Activated CD8-positive, alpha-beta memory T cell treated with anti-CD3 and anti-CD28 coated beads for 36 hours (primary cell): ENCODE measurements around the gene CDH13. TPM values are rescaled to one million over a fixed set of nuclear protein-coding genes. Genes with fewer than 3 reads are reported as not detected.

ENCODE experiments used
- CTCF ChIA-PET: fragments of 350-600 bp; sonication (Branson Sonifier 250); formaldehyde crosslinking; loops from one replicate; lab custom pipeline; 2021; ENCODE audit warnings: antibody characterized with exemption; lab: Charles Lee
- POLR2A ChIA-PET: fragments of 350-600 bp; sonication (Branson Sonifier 250); formaldehyde crosslinking; loops from one replicate; lab custom pipeline; 2021; ENCODE audit warnings: antibody characterized with exemption; lab: Charles Lee
- total RNA-seq, 2 experiments: library from RNA; stranded (reverse); gene quantifications; one replicate each; pipeline ENCODE4 v1.2.3, GENCODE V29; 2021

CDH13 gene
- total RNA-seq, 2 experiments from 2014 or later, result not detected

GRCh38 chr16:82646504-82646903 is 19.7 kb downstream of the CDH13 start:
- ChIA-PET CTCF (no interaction called here), POLR2A (no interaction called here)

- CTCF ChIA-PET, result no interaction called here
- POLR2A ChIA-PET, result no interaction called here
Observed at GRCh38 chr16:82649766-82650165, 23.0 kb downstream of the CDH13 start.

- POLR2A ChIA-PET, result no interaction called here
- CTCF ChIA-PET, result no interaction called here
Observed at GRCh38 chr16:82650804-82651203, 24.0 kb downstream of the CDH13 start.

- ChIA-PET CTCF (no interaction called here), POLR2A (no interaction called here)
Observed at GRCh38 chr16:82651921-82652601, 25.3 kb downstream of the CDH13 start.

- POLR2A ChIA-PET, result no interaction called here
Observed at GRCh38 chr16:82652826-82653225, 26.1 kb downstream of the CDH13 start.

GRCh38 chr16:82653550-82654511 is 27.1 kb downstream of the CDH13 start:
- CTCF ChIA-PET, result interaction anchor here (0.6 kb wide), 1 partner anchor 22 kb away, joined by 3 read pairs; no protein-coding TSS in a partner anchor
- POLR2A ChIA-PET, result no interaction called here

More at GRCh38 chr16:82652826-82653225, 26.1 kb downstream of the CDH13 start:
- CTCF ChIA-PET, result interaction anchor here (0.6 kb wide), 1 partner anchor 23 kb away, joined by 3 read pairs; no protein-coding TSS in a partner anchor

- POLR2A ChIA-PET, result no interaction called here
Observed at GRCh38 chr16:82655072-82655714, 28.4 kb downstream of the CDH13 start.

GRCh38 chr16:82655720-82656490 is 29.1 kb downstream of the CDH13 start:
- ChIA-PET POLR2A (interaction anchor here (0.5 kb wide), 1 partner anchor 645 kb away, joined by 3 read pairs; the partner anchor contains the start of gene SDR42E1), CTCF (no interaction called here)

More at GRCh38 chr16:82655072-82655714, 28.4 kb downstream of the CDH13 start:
- CTCF ChIA-PET, result no interaction called here

GRCh38 chr16:82657239-82657638 is 30.5 kb downstream of the CDH13 start:
- CTCF ChIA-PET, result no interaction called here
- POLR2A ChIA-PET, result no interaction called here

- CTCF ChIA-PET, result no interaction called here
Observed at GRCh38 chr16:82657786-82658185, 31.0 kb downstream of the CDH13 start.

GRCh38 chr16:82658796-82659195 is 32.0 kb downstream of the CDH13 start:
- ChIA-PET CTCF (no interaction called here), POLR2A (no interaction called here)

More at GRCh38 chr16:82657786-82658185, 31.0 kb downstream of the CDH13 start:
- POLR2A ChIA-PET, result no interaction called here

GRCh38 chr16:82660075-82660645 is 33.4 kb downstream of the CDH13 start:
- POLR2A ChIA-PET, result no interaction called here

GRCh38 chr16:82660966-82661365 is 34.2 kb downstream of the CDH13 start:
- POLR2A ChIA-PET, result no interaction called here
- CTCF ChIA-PET, result no interaction called here

More at GRCh38 chr16:82660075-82660645, 33.4 kb downstream of the CDH13 start:
- CTCF ChIA-PET, result no interaction called here

- ChIA-PET CTCF (no interaction called here), POLR2A (no interaction called here)
Observed at GRCh38 chr16:82664181-82664580, 37.4 kb downstream of the CDH13 start.

- POLR2A ChIA-PET, result no interaction called here
- CTCF ChIA-PET, result no interaction called here
Observed at GRCh38 chr16:82665025-82665424, 38.3 kb downstream of the CDH13 start.

GRCh38 chr16:82667437-82667836 is 40.7 kb downstream of the CDH13 start:
- CTCF ChIA-PET, result no interaction called here
- POLR2A ChIA-PET, result no interaction called here

- CTCF ChIA-PET, result no interaction called here
Observed at GRCh38 chr16:82668094-82668493, 41.3 kb downstream of the CDH13 start.

GRCh38 chr16:82671741-82672140 is 45.0 kb downstream of the CDH13 start:
- CTCF ChIA-PET, result no interaction called here
- POLR2A ChIA-PET, result no interaction called here

More at GRCh38 chr16:82668094-82668493, 41.3 kb downstream of the CDH13 start:
- POLR2A ChIA-PET, result no interaction called here

- CTCF ChIA-PET, result no interaction called here
- POLR2A ChIA-PET, result no interaction called here
Observed at GRCh38 chr16:82672676-82673075, 45.9 kb downstream of the CDH13 start.
